CD4-positive, alpha-beta T cell (primary cell): ENCODE measurements around the gene VSTM2B. TPM values are rescaled to one million over a fixed set of nuclear protein-coding genes. Genes with fewer than 3 reads are reported as not detected.

Source experiments
- ATAC-seq: fragments of 200-7000 bp; cut with Tn5 transposase; one replicate; pipeline ENCODE4 v1.10.0; 2022; ENCODE audit warnings: mild to moderate bottlenecking; ENCODE audit not compliant: poor library complexity
- CTCF ChIA-PET: fragments of 350-600 bp; sonication (Branson Sonifier 250); formaldehyde crosslinking; loops from one replicate; lab custom pipeline; 2021; ENCODE audit warnings: antibody characterized with exemption, inconsistent platforms; lab: Charles Lee
- POLR2A ChIA-PET: fragments of 350-600 bp; sonication (Branson Sonifier 250); formaldehyde crosslinking; loops from one replicate; lab custom pipeline; 2021; ENCODE audit warnings: antibody characterized with exemption, inconsistent platforms; lab: Charles Lee
- DNase-seq, 14 experiments: peaks; one replicate each; pipeline ENCODE4 v3.0.0-alpha.2; 2013 to 2020; ENCODE audit warnings: mixed read lengths in 2 of 14
- H3K27ac ChIP-seq, 2 donors: one replicate each; pipeline versions ENCODE4 v1.5.1 to v1.7.0; 2013; ENCODE audit warnings: low read length in 2 of 2, low read depth in 1 of 2, mild to moderate bottlenecking in 1 of 2
- H3K27me3 ChIP-seq, 2 experiments: 1 replicate in 1 of 2; 2 replicates in 1 of 2; pipeline versions ENCODE4 v1.6.1 to v1.7.0; 2013; ENCODE audit warnings: low read length in 2 of 2, control low read depth in 1 of 2, mild to moderate bottlenecking in 1 of 2, moderate library complexity in 1 of 2; ENCODE audit not compliant: insufficient read depth in 2 of 2, control insufficient read depth in 1 of 2
- H3K36me3 ChIP-seq: one replicate; pipeline ENCODE4 v1.6.1; 2013; ENCODE audit warnings: low read length, control low read depth; ENCODE audit not compliant: insufficient read depth
- H3K4me1 ChIP-seq: one replicate; pipeline ENCODE4 v1.6.1; 2013; ENCODE audit warnings: low read length, control low read depth; ENCODE audit not compliant: insufficient read depth
- H3K4me3 ChIP-seq: one replicate; pipeline ENCODE4 v1.5.1; 2013; ENCODE audit warnings: mild to moderate bottlenecking, low read length, moderate library complexity
- H3K9me3 ChIP-seq, 2 experiments: 1 replicate in 1 of 2; 2 replicates in 1 of 2; pipeline versions ENCODE4 v1.6.1 to v1.7.0; 2013; ENCODE audit warnings: low read length in 2 of 2, mild to moderate bottlenecking in 2 of 2, control low read depth in 1 of 2, moderate library complexity in 1 of 2; ENCODE audit not compliant: control insufficient read depth in 1 of 2, insufficient read depth in 1 of 2
- H3K27ac Mint-ChIP-seq: one replicate; pipeline ENCODE4 v1.8.0; 2020; ENCODE audit warnings: mixed read lengths
- H3K27me3 Mint-ChIP-seq: one replicate; pipeline ENCODE4 v1.8.0; 2021; ENCODE audit warnings: mixed read lengths
- H3K36me3 Mint-ChIP-seq: one replicate; pipeline ENCODE4 v1.8.0; 2021; ENCODE audit warnings: low read depth, mixed read lengths
- H3K4me1 Mint-ChIP-seq: one replicate; pipeline ENCODE4 v1.8.0; 2021; ENCODE audit warnings: low read depth, mixed read lengths
- H3K4me3 Mint-ChIP-seq: one replicate; pipeline ENCODE4 v1.8.0; 2020; ENCODE audit warnings: mild to moderate bottlenecking, mixed read lengths
- H3K9me3 Mint-ChIP-seq: one replicate; pipeline ENCODE4 v1.8.0; 2020; ENCODE audit warnings: mixed read lengths
- CTCF ChIP-seq: fragments of 200-600 bp; IDR thresholded peaks from one replicate; pipeline ENCODE4 v1.8.0; 2022; ENCODE audit warnings: antibody characterized with exemption, mild to moderate bottlenecking
- intact Hi-C, 2 experiments: fragments of 100-400 bp; cut with DNase I in 1 of 2; cut with micrococcal nuclease in 1 of 2; formaldehyde crosslinking; loops; one replicate each; pipeline versions ENCODE4 v1.15.1 to v1.9.0; 2023 to 2025; cut with DNase I, micrococcal nuclease
- total RNA-seq, 174 experiments: library from RNA in 2 of 174; stranded (reverse) in 2 of 174; gene quantifications; one replicate each; pipeline ENCODE4 v1.2.3 and lab custom pipeline; 2021 to 2026

Gene VSTM2B
- total RNA-seq, 2 experiments from 2014 or later, result not detected

DNA sequence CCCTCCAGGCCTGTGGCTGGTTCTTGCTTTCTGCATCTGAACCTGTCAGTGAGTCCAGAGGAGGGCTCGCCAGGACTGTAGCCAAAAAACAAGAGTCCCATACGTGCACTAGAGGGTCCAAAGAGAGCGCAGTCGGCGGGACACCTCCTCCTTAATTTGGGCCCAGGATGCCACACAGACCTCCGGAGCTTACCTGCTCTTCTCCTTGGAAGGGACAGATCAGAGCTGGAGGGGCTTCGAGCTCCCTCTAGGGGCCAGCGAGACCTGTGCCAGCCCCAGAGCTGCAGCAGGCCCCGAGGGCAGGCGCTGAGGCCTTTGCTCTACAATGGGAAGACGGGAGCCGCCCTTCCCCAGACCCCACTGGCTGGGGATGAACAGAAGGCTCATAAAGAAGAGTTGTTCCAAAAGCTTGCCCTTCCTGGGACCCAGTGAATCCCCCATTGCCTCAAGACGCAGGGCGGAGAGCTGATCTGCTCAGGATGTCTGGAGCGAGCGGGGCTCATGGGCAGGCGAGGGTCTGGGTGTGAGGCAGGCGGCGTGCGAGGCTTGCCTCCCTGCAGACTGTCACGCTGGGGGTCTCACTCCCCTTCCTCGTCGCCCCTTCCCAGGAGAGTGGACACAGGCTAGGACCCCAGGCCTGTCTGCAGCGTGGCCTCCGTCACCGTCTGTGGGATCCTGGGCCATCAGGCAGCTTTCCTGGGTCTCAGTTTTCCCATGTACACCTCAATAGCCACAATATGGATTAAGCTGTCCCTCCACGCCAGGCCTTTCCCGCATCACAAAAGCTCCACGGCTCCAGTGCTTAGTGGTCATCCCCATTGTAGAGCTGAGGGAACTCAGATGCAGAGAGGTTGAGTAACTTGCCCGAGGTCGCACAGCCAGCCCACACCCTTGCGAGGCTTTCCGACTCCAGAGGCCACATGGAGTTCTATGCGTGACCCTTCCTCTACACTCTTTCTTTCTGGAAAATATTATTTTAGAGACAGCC lies 46.9 kb upstream of the VSTM2B start:
- peaks cover 49% of the 10 kb centered on the region for H3K27me3 Mint-ChIP-seq

GRCh38 chr19:29479941-29480340 lies 45.9 kb upstream of the VSTM2B start:
- no peaks in the 10 kb centered on the region for H3K36me3 Mint-ChIP-seq
- no peak overlapping the region for H3K27ac ChIP-seq
- CTCF ChIA-PET, result no interaction called here
- peaks cover 10 to 37% of the 10 kb centered on the region in 2 experiments for H3K9me3 ChIP-seq
- no peak for DNase-seq
- no peaks in the 10 kb centered on the region for H3K4me1 ChIP-seq
- H3K27ac Mint-ChIP-seq, result no peak overlapping the region
- H3K9me3 Mint-ChIP-seq, result peaks cover 10% of the 10 kb centered on the region
- no peaks in the 10 kb centered on the region for H3K36me3 ChIP-seq
- peaks cover 55% of the 10 kb centered on the region for H3K27me3 Mint-ChIP-seq
- POLR2A ChIA-PET, result no interaction called here
- no peak overlapping the region for H3K4me3 ChIP-seq
- H3K27me3 ChIP-seq, result peaks cover 4 to 5% of the 10 kb centered on the region in 2 experiments
- no peak for ATAC-seq
- TF ChIP-seq CTCF, result no peak
- intact Hi-C loops, result no loop called here
- H3K4me1 Mint-ChIP-seq, result no peaks in the 10 kb centered on the region
- H3K4me3 Mint-ChIP-seq, result no peak overlapping the region

More for the DNA sequence above, 46.9 kb upstream of the VSTM2B start:
- DNase-seq, result no peak
- Mint-ChIP-seq H3K4me3 (no peak overlapping the region), H3K36me3 (no peaks in the 10 kb centered on the region), H3K27ac (no peak overlapping the region), H3K9me3 (peaks cover 10% of the 10 kb centered on the region), H3K4me1 (no peaks in the 10 kb centered on the region)
- Histone ChIP-seq H3K4me1 (no peaks in the 10 kb centered on the region), H3K9me3 (peaks cover 10 to 31% of the 10 kb centered on the region in 2 experiments), H3K4me3 (no peak overlapping the region), H3K27ac (no peak overlapping the region), H3K36me3 (no peaks in the 10 kb centered on the region), H3K27me3 (peaks cover 0 to 2% of the 10 kb centered on the region in 2 experiments)
- no peak for ATAC-seq
- TF ChIP-seq CTCF, result no peak
- CTCF ChIA-PET, result no interaction called here
- intact Hi-C loops, result no loop called here
- POLR2A ChIA-PET, result no interaction called here

GRCh38 chr19:29480507-29480906 lies 45.3 kb upstream of the VSTM2B start:
- H3K4me1 Mint-ChIP-seq, result no peaks in the 10 kb centered on the region
- Histone ChIP-seq H3K27ac (no peak overlapping the region), H3K27me3 (peaks cover 4 to 10% of the 10 kb centered on the region in 2 experiments), H3K9me3 (peaks cover 10 to 37% of the 10 kb centered on the region in 2 experiments), H3K4me1 (no peaks in the 10 kb centered on the region), H3K36me3 (no peaks in the 10 kb centered on the region), H3K4me3 (no peak overlapping the region)
- ChIA-PET CTCF (no interaction called here), POLR2A (no interaction called here)
- H3K27me3 Mint-ChIP-seq, result peaks cover 52% of the 10 kb centered on the region
- TF ChIP-seq CTCF, result no peak
- H3K27ac Mint-ChIP-seq, result no peak overlapping the region
- H3K4me3 Mint-ChIP-seq, result no peak overlapping the region
- peaks cover 10% of the 10 kb centered on the region for H3K9me3 Mint-ChIP-seq
- intact Hi-C loops, result no loop called here
- H3K36me3 Mint-ChIP-seq, result no peaks in the 10 kb centered on the region
- DNase-seq (no peak), ATAC-seq (no peak)
